ENCODE measurements around the gene CEBPZOS. TPM values are rescaled to one million over a fixed set of nuclear protein-coding genes. Genes with fewer than 3 reads are reported as not detected.

Gene CEBPZOS
- total RNA-seq, result 10 to 100 TPM; 21.0 to 34.2 (median 29.3) TPM

DNA sequence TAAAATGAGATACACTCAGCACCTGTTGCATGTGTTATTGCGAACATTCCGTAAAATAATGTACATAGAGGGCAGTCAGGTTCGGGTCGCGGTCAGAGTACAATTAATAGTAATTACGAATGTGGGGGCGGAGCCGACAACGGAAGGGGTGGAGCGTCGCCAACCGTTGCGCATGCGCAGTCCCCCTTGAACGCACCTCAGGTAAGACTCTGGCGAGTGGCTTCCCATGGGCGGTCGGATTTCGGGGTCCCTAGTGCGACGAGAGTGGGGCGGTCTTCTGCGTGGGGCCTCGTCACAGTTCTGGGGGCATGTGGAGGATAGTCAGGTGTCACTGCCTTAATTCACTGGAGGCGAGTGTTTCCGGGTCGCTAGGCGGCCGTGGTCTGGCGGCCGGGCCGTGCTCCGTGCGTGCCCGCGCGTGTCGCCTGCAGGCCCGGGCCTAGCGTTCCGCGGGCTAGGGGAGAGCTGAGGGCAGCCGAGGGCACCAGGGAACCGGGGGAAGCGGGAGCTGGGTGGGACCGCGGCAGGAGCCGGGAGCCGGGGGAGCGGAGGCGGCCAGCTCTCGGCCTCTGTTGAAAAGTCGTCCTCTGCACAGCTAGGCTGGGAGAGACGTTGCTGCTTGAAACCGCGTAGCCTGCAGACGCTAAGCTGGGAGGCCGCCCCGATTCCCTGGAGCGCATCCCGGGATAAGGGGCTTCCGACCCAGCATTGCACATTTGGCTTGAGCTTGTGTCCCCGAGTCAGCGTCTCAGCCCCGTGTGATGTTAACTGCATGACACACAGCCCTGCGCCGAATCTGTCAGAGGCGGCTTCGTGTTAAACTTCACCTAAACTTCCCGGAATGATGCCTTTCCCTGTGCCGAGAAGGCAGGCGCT, at the start of gene CEBPZOS:
CEBPZOS (plus strand) TSS at position 177 of the 876 bp plus-strand sequence. CDS start 3,209 bp downstream, outside the sequence.
- peaks cover 3 to 7% of the 10 kb centered on the region in 2 donors for H3K36me3 ChIP-seq
- H3K27ac ChIP-seq, result peak within 1 kb of the TSS; percentile 65 to 89 (median 84)
- H3K9me3 ChIP-seq, result no peaks in the 10 kb centered on the region
- WGBS, 2 donors, result 1 to 2% methylated on average over 50 to 70 of the region's 72 CpGs
- H3K27me3 ChIP-seq, result no peaks in the 10 kb centered on the region
- TF ChIP-seq, protein P1, sequence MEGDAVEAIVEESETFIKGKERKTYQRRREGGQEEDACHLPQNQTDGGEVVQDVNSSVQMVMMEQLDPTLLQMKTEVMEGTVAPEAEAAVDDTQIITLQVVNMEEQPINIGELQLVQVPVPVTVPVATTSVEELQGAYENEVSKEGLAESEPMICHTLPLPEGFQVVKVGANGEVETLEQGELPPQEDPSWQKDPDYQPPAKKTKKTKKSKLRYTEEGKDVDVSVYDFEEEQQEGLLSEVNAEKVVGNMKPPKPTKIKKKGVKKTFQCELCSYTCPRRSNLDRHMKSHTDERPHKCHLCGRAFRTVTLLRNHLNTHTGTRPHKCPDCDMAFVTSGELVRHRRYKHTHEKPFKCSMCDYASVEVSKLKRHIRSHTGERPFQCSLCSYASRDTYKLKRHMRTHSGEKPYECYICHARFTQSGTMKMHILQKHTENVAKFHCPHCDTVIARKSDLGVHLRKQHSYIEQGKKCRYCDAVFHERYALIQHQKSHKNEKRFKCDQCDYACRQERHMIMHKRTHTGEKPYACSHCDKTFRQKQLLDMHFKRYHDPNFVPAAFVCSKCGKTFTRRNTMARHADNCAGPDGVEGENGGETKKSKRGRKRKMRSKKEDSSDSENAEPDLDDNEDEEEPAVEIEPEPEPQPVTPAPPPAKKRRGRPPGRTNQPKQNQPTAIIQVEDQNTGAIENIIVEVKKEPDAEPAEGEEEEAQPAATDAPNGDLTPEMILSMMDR (IDR thresholded peaks at IDR 0.05), result no peak
- peak in 1 of 2 donors; percentile 88 for TF ChIP-seq POLR2A (IDR thresholded peaks at IDR 0.05)
- H3K4me3 ChIP-seq (replicated peaks in 1 of 3), result peak within 1 kb of the TSS; percentile 38 to 67 (median 50)
- H3K4me1 ChIP-seq, result peaks cover 7 to 9% of the 10 kb centered on the region in 2 donors
- DNase-seq, result peak; percentile 76 to 82
- intact Hi-C loops (cut with DNase I), result no loop called here

DNA sequence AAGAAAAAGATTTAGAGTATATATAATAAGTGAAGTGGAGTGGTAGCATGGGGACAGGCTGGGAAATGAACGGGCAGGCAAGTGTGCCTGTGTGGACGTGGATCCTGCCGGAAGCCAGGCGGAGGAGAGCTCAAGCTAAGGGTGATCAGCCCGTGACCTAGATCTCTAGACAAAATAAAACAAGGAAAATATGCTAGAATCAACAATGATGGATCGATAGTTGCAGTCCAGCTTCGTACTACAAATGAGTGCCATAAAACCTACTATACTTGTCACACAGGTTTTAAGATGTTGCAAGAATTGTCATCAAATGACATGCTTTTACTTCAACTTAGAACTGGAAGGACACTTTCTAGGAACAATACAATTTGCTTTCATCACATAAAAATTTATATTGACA, 48.0 kb upstream of the CEBPZOS start:
- DNase-seq, result no peak
- TF ChIP-seq POLR2A (IDR thresholded peaks at IDR 0.05), result no peak
- TF ChIP-seq, protein P1 (IDR thresholded peaks at IDR 0.05), result no peak
- Histone ChIP-seq H3K27me3 (no peaks in the 10 kb centered on the region), H3K4me3 (replicated peaks in 1 of 3) (no peak overlapping the region), H3K4me1 (no peaks in the 10 kb centered on the region), H3K9me3 (no peaks in the 10 kb centered on the region), H3K27ac (no peak overlapping the region), H3K36me3 (peaks cover 11 to 28% of the 10 kb centered on the region in 2 donors)
- 92 to 93% methylated on average over 7 of the region's 7 CpGs for WGBS, 2 donors
- intact Hi-C loops (cut with DNase I), result no loop called here

DNA sequence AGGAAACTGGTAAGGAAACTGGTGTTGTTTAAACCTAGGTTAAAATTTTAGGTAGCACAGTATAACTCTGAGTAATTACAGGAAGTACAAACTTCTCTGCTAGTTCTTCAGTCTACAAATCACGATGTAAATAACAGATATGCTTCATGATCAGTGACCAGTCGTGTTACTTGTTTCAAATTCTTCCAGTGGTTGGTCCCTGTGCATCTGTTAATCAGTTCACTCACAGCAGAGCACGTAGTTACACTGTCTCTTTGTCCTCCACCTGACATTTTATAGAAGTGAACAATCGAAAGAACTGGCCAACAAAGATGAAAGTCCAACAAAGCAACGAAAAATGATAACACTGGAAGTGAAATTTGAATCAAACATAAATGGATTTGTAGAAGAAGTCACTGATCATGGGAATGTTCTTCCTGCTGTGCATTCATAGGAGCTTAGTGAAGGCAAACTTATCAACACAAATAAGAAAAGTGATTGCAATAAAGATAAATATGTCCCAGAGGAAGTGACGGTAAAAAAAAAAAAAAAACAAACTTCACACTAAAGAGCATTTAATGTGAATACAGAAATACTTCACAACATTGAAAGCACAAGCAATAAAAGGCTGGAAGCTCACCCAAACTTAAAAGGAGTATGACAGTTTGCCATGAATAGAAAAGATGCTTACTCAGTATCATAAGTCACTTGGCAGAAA, 46.5 kb upstream of the CEBPZOS start:
- Histone ChIP-seq H3K27me3 (no peaks in the 10 kb centered on the region), H3K36me3 (peaks cover 11 to 26% of the 10 kb centered on the region in 2 donors), H3K4me1 (no peaks in the 10 kb centered on the region), H3K27ac (no peak overlapping the region), H3K4me3 (replicated peaks in 1 of 3) (no peak overlapping the region), H3K9me3 (no peaks in the 10 kb centered on the region)
- intact Hi-C loops (cut with DNase I), result no loop called here
- TF ChIP-seq POLR2A (IDR thresholded peaks at IDR 0.05), result no peak
- TF ChIP-seq, protein P1 (IDR thresholded peaks at IDR 0.05), result no peak
- no peak for DNase-seq
- WGBS, 2 donors, result 73 to 74% methylated on average over 6 of the region's 6 CpGs

DNA sequence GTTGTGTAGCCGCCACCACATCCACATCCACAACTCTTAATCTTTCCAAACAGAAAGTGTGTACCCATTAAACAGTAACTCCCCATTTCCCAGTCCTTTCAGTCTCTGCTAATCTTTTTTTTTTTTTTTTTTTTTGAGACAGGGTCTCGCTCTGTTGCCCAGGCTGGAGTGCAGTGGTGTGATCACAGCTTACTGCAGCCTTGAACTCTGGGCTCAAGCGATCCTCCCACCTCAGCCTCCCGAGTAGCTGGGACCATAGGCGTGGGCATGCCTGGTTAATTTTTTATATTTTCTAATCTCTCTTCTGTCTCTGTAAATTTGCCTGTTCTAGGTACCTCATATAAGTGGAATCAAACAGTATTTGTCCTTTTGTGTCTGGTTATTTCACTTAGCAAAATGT, 43.1 kb upstream of the CEBPZOS start:
- intact Hi-C loops (cut with DNase I), result no loop called here
- TF ChIP-seq, protein P1 (IDR thresholded peaks at IDR 0.05), result no peak
- no peak for TF ChIP-seq POLR2A (IDR thresholded peaks at IDR 0.05)
- Histone ChIP-seq H3K9me3 (no peaks in the 10 kb centered on the region), H3K27ac (no peak overlapping the region), H3K4me3 (replicated peaks in 1 of 3) (no peak overlapping the region), H3K27me3 (no peaks in the 10 kb centered on the region), H3K4me1 (peaks cover 4 to 11% of the 10 kb centered on the region in 2 donors), H3K36me3 (peaks cover 0 to 4% of the 10 kb centered on the region in 2 donors)
- WGBS, 2 donors, result 90 to 98% methylated on average over 5 of the region's 5 CpGs
- DNase-seq, result no peak
